Keratinocyte (primary cell): ENCODE data around the gene CBX2. TPM values are rescaled to one million over a fixed set of nuclear protein-coding genes. Genes with fewer than 3 reads are reported as not detected.

Experiments
- DNase-seq: peaks from one replicate; pipeline ENCODE4 v3.0.0-alpha.2; 2011; ENCODE audit warnings: low read depth, missing footprints, low spot score
- FAIRE-seq: peaks from 2 replicates; lab custom pipeline; 2011; peaks lifted over from hg19 to GRCh38; lab: Jason Lieb, UNC
- H2AFZ ChIP-seq: 2 replicates; pipeline ENCODE4 v1.6.0; 2012; ENCODE audit warnings: low read length, control low read depth, inconsistent platforms; ENCODE audit not compliant: control insufficient read depth
- H3K27ac ChIP-seq: 2 replicates; pipeline ENCODE4 v1.5.1; 2011; ENCODE audit warnings: low read length; ENCODE audit not compliant: control insufficient read depth, insufficient read depth
- H3K27me3 ChIP-seq: 3 replicates; pipeline ENCODE4 v1.6.0; 2011; ENCODE audit warnings: low read length; ENCODE audit not compliant: control insufficient read depth, insufficient read depth; ENCODE audit errors: extremely low read depth
- H3K36me3 ChIP-seq, 2 experiments: 2 replicates in 1 of 2; 3 replicates in 1 of 2; pipeline ENCODE4 v1.5.1; 2011; ENCODE audit warnings: low read length in 2 of 2, mild to moderate bottlenecking in 1 of 2; ENCODE audit not compliant: control insufficient read depth in 2 of 2, insufficient read depth in 2 of 2; ENCODE audit errors: extremely low read depth in 1 of 2
- H3K4me1 ChIP-seq: 3 replicates; pipeline ENCODE4 v1.5.1; 2011; ENCODE audit warnings: low read length; ENCODE audit not compliant: control insufficient read depth, insufficient read depth; ENCODE audit errors: extremely low read depth
- H3K4me2 ChIP-seq: 3 replicates; pipeline ENCODE4 v1.6.0; 2011; ENCODE audit warnings: low read depth, low read length; ENCODE audit not compliant: control insufficient read depth, insufficient read depth; ENCODE audit errors: extremely low read depth
- H3K4me3 ChIP-seq, 3 experiments: fragments of 200-600 bp in 1 of 3; sonication (generic) in 1 of 3; 2 replicates in 2 of 3; 3 replicates in 1 of 3; pipeline ENCODE4 v1.5.1; 2011 to 2016; ENCODE audit warnings: low read length in 3 of 3, mild to moderate bottlenecking in 3 of 3, control low read depth in 2 of 3, inconsistent platforms in 1 of 3, low read depth in 1 of 3, mixed read lengths in 1 of 3, mixed run types in 1 of 3, moderate library complexity in 1 of 3; ENCODE audit not compliant: control insufficient read depth in 2 of 3, insufficient read depth in 2 of 3; ENCODE audit errors: extremely low read depth in 1 of 3
- H3K79me2 ChIP-seq: 2 replicates; pipeline ENCODE4 v1.6.0; 2012; ENCODE audit warnings: low read length; ENCODE audit not compliant: control insufficient read depth, insufficient read depth
- H3K9ac ChIP-seq: 3 replicates; pipeline ENCODE4 v1.6.0; 2011; ENCODE audit warnings: low read length; ENCODE audit not compliant: control insufficient read depth, insufficient read depth; ENCODE audit errors: extremely low read depth
- H3K9me1 ChIP-seq: 3 replicates; pipeline ENCODE4 v1.6.0; 2011; ENCODE audit warnings: low read length; ENCODE audit not compliant: control insufficient read depth, insufficient read depth; ENCODE audit errors: extremely low read depth
- H3K9me3 ChIP-seq: 2 replicates; pipeline ENCODE4 v1.5.1; 2012; ENCODE audit warnings: low read depth, low read length; ENCODE audit not compliant: control insufficient read depth
- H4K20me1 ChIP-seq: 3 replicates; pipeline ENCODE4 v1.6.0; 2011; ENCODE audit warnings: low read length; ENCODE audit not compliant: control insufficient read depth, insufficient read depth; ENCODE audit errors: extremely low read depth
- CTCF ChIP-seq, 3 experiments: IDR thresholded peaks in 1 of 3; conservative IDR thresholded peaks in 1 of 3; optimal IDR thresholded peaks in 1 of 3; 2 replicates in 2 of 3; 3 replicates in 1 of 3; pipeline versions ENCODE3 to v1.5.1; 2011; ENCODE audit warnings: low read length in 3 of 3, mild to moderate bottlenecking in 3 of 3, moderate library complexity in 2 of 3, control low read depth in 1 of 3, inconsistent platforms in 1 of 3; ENCODE audit not compliant: insufficient read depth in 2 of 3; ENCODE audit errors: extremely low read depth in 1 of 3
- EZH2 ChIP-seq: IDR thresholded peaks from one replicate; pipeline ENCODE4 v1.6.1; 2012; ENCODE audit warnings: inconsistent platforms, mild to moderate bottlenecking, low read length, moderate library complexity
- dilution Hi-C: fragments of 300-500 bp; cut with MboI; formaldehyde crosslinking; loops from one replicate; pipeline ENCODE4 v1.7.0; 2020; ENCODE audit warnings: low sequenced_read_pairs; ENCODE audit not compliant: extremely low pct_ligation_motif_present
- polyA plus RNA-seq, 5 experiments: library from polyadenylated mRNA; depleted of rRNA in 3 of 5; stranded (reverse) in 3 of 5; stranded (forward) in 1 of 5; unstranded in 1 of 5; fragments of >200 nt; gene quantifications; 1 replicate in 1 of 5; 2 replicates in 3 of 5; 3 replicates in 1 of 5; pipeline versions ENCODE4 v1.2.1 to v1.2.3, GENCODE V29; 2011 to 2012; ENCODE audit warnings: missing spikeins in 2 of 5, low read depth in 1 of 5, low replicate concordance in 1 of 5

Gene CBX2
- polyA plus RNA-seq, 1 donor (not counting 4 experiments of a cell fraction or from before 2014, with no cell fraction given), result 1.7 TPM

GRCh38 chr17:79785017-79785899 is 7.3 kb downstream of the CBX2 start:
- Histone ChIP-seq H3K9ac (no peak overlapping the region), H3K27me3 (peaks cover 29% of the 10 kb centered on the region), H4K20me1 (no peaks in the 10 kb centered on the region), H3K9me3 (no peaks in the 10 kb centered on the region), H3K79me2 (no peaks in the 10 kb centered on the region), H3K4me2 (no peak overlapping the region), H3K9me1 (no peaks in the 10 kb centered on the region), H3K4me3 (no peak overlapping the region), H3K36me3 (no peaks in the 10 kb centered on the region), H3K27ac (no peak overlapping the region), H2AFZ (no peak overlapping the region), H3K4me1 (no peaks in the 10 kb centered on the region)
- no peak for DNase-seq
- dilution Hi-C loops, result no loop called here
- TF ChIP-seq CTCF (optimal IDR thresholded peaks at IDR 0.05 in 1 of 3, IDR thresholded peaks at IDR 0.05 in 1 of 3, conservative IDR thresholded peaks at IDR 0.05 in 1 of 3; ENCODE audit: extremely low read depth in 1 of 3, insufficient read depth in 2 of 3, low read length in 3 of 3), result no peak
- no peak for TF ChIP-seq EZH2
- FAIRE-seq, result no peak

GRCh38 chr17:79785900-79786810 is 8.2 kb downstream of the CBX2 start:
- dilution Hi-C loops, result no loop called here
- no peak overlapping the region for H3K4me3 ChIP-seq
- H3K27me3 ChIP-seq, result peaks cover 38% of the 10 kb centered on the region
- no peak for FAIRE-seq
- H3K9ac ChIP-seq, result no peak overlapping the region
- H4K20me1 ChIP-seq, result no peaks in the 10 kb centered on the region
- H3K79me2 ChIP-seq, result no peaks in the 10 kb centered on the region
- no peak overlapping the region for H3K4me2 ChIP-seq
- H3K9me3 ChIP-seq, result no peaks in the 10 kb centered on the region
- no peak overlapping the region for H2AFZ ChIP-seq
- H3K27ac ChIP-seq, result no peak overlapping the region
- no peaks in the 10 kb centered on the region for H3K4me1 ChIP-seq
- H3K9me1 ChIP-seq, result no peaks in the 10 kb centered on the region
- no peak for TF ChIP-seq EZH2
- no peak for TF ChIP-seq CTCF (optimal IDR thresholded peaks at IDR 0.05 in 1 of 3, IDR thresholded peaks at IDR 0.05 in 1 of 3, conservative IDR thresholded peaks at IDR 0.05 in 1 of 3; ENCODE audit: extremely low read depth in 1 of 3, insufficient read depth in 2 of 3, low read length in 3 of 3)
- DNase-seq, result no peak
- H3K36me3 ChIP-seq, result no peaks in the 10 kb centered on the region
